Measurements from ENCODE around the gene POFUT2. TPM values are rescaled to one million over a fixed set of nuclear protein-coding genes. Genes with fewer than 3 reads are reported as not detected.

Gene POFUT2
- total RNA-seq, 1 experiment from 2014 or later, result 28.2 TPM

GRCh38 chr21:45278156-45278911 lies 9.4 kb downstream of the POFUT2 start:
- Histone ChIP-seq H3K9me2 (replicated peaks; ENCODE audit: low read length) (no peaks in the 10 kb centered on the region), H2AFZ (ENCODE audit: low read length) (no peak overlapping the region), H3K27ac (ENCODE audit: low read length) (no peak overlapping the region), H3K4me2 (ENCODE audit: low read length) (no peak overlapping the region), H3K36me3 (ENCODE audit: low read depth, low read length) (peaks cover 54% of the 10 kb centered on the region), H3F3A (ENCODE audit: low read length, unreplicated experiment) (no peaks in the 10 kb centered on the region), H4K20me1 (ENCODE audit: low read length) (no peaks in the 10 kb centered on the region), H3K27me3 (ENCODE audit: low read length) (no peaks in the 10 kb centered on the region), H3K9me3 (ENCODE audit: low read length) (no peaks in the 10 kb centered on the region), H3K79me2 (ENCODE audit: low read length) (peaks cover 5% of the 10 kb centered on the region), H3K4me1 (ENCODE audit: insufficient read depth, low read length) (no peaks in the 10 kb centered on the region), H3K4me3 (ENCODE audit: low read length) (no peak overlapping the region), H3K9ac (ENCODE audit: low read length) (no peak overlapping the region)
- ChIA-PET POLR2A (ENCODE audit: unreplicated experiment) (no interaction called here), CTCF (no interaction called here)
- TF ChIP-seq EZH2phosphoT487 (IDR thresholded peaks at IDR 0.05; ENCODE audit: borderline replicate concordance, low read length), result no peak
- TF ChIP-seq CTCF (conservative IDR thresholded peaks at IDR 0.05; ENCODE audit: low read depth, low read length), result no peak
- no peak for TF ChIP-seq EZH2 (IDR thresholded peaks at IDR 0.05; ENCODE audit: low read length, unreplicated experiment)
- ATAC-seq (no peak), DNase-seq (no peak)
- no TSS peak for BruUV-seq (replicated peaks)
- intact Hi-C loops (cut with micrococcal nuclease), result no loop called here

- TF ChIP-seq CTCF (conservative IDR thresholded peaks at IDR 0.05; ENCODE audit: low read depth, low read length) (no peak), EZH2phosphoT487 (IDR thresholded peaks at IDR 0.05; ENCODE audit: borderline replicate concordance, low read length) (no peak), EZH2 (IDR thresholded peaks at IDR 0.05; ENCODE audit: low read length, unreplicated experiment) (no peak)
- Histone ChIP-seq H3K9me3 (ENCODE audit: low read length) (no peaks in the 10 kb centered on the region), H3K27me3 (ENCODE audit: low read length) (no peaks in the 10 kb centered on the region), H3K9ac (ENCODE audit: low read length) (no peak overlapping the region), H4K20me1 (ENCODE audit: low read length) (no peaks in the 10 kb centered on the region), H3K27ac (ENCODE audit: low read length) (no peak overlapping the region), H3K36me3 (ENCODE audit: low read depth, low read length) (peaks cover 59% of the 10 kb centered on the region), H3K4me3 (ENCODE audit: low read length) (no peak overlapping the region), H3F3A (ENCODE audit: low read length, unreplicated experiment) (no peaks in the 10 kb centered on the region), H3K4me1 (ENCODE audit: insufficient read depth, low read length) (no peaks in the 10 kb centered on the region), H3K4me2 (ENCODE audit: low read length) (no peak overlapping the region), H2AFZ (ENCODE audit: low read length) (no peak overlapping the region), H3K9me2 (replicated peaks; ENCODE audit: low read length) (no peaks in the 10 kb centered on the region), H3K79me2 (ENCODE audit: low read length) (peaks cover 10% of the 10 kb centered on the region)
- intact Hi-C loops (cut with micrococcal nuclease), result no loop called here
- POLR2A ChIA-PET (ENCODE audit: unreplicated experiment), result no interaction called here
- CTCF ChIA-PET, result interaction anchor here (1.2 kb wide), 1 partner anchor 137 kb away, joined by 4 read pairs; no protein-coding TSS in a partner anchor
- DNase-seq (no peak), ATAC-seq (no peak)
- no TSS peak for BruUV-seq (replicated peaks)
These were observed 10.3 kb downstream of the POFUT2 start for GRCh38 chr21:45277101-45278045.

Measured in PC-3 (cell line).